ENCODE data around the gene PRSS33.

PRSS33 gene

DNA sequence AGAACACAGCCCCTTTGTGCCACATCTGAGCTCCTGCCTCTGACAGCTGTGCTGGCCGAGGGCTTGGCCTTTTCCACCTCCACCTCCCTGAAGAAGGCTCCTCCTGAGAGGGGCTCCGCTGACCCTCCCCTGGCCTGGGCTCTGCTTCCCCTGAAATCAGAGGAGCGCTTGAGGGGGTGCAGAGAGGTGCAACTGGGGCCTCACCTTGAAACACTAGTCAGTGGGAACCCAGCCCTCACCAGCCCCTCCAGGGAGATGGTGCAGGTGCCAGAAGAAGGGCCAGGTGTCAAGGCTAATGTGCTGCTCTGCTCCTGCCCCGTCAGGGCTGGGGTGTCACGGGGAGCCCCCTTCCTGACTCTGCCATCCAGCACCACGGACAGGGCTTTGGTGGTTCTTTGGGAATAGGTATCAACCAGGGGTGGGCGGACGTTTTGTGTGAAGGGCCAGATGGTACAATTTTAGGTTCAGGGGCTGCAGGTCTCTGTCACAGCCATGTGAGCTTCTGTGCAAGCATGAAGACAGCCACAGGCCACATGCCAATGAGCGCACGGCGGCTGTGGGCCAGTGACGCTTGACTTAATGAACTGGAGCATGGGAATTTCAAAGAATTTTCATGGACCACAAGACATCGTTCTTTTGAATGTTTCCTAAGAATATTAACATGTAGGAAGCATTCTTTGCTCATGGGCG, 40.6 kb upstream of the PRSS33 start:
- Histone ChIP-seq H4K20me1 (ENCODE audit: low read depth, low read length) (no peaks in the 10 kb centered on the region), H3K4me2 (ENCODE audit: low read depth, low read length, poor library complexity, severe bottlenecking) (no peak overlapping the region), H2AFZ (ENCODE audit: low read depth, low read length, severe bottlenecking) (no peak overlapping the region), H3F3A (ENCODE audit: insufficient read depth) (no peaks in the 10 kb centered on the region), H3K79me2 (ENCODE audit: insufficient read depth, low read length) (no peaks in the 10 kb centered on the region), H3K9me2 (replicated peaks; ENCODE audit: insufficient read depth, low read length) (no peaks in the 10 kb centered on the region), H3K9me3 (ENCODE audit: insufficient read depth, low read length) (no peaks in the 10 kb centered on the region), H3K9ac (ENCODE audit: low read length) (no peak overlapping the region), H3K27ac (ENCODE audit: low read depth, low read length) (no peak overlapping the region), H3K27me3 (ENCODE audit: low read length) (no peaks in the 10 kb centered on the region), H3K4me3 (ENCODE audit: insufficient read depth, low read length, poor library complexity, severe bottlenecking) (no peak overlapping the region), H3K36me3 (ENCODE audit: low read length) (no peaks in the 10 kb centered on the region)
- TF ChIP-seq, protein P1, sequence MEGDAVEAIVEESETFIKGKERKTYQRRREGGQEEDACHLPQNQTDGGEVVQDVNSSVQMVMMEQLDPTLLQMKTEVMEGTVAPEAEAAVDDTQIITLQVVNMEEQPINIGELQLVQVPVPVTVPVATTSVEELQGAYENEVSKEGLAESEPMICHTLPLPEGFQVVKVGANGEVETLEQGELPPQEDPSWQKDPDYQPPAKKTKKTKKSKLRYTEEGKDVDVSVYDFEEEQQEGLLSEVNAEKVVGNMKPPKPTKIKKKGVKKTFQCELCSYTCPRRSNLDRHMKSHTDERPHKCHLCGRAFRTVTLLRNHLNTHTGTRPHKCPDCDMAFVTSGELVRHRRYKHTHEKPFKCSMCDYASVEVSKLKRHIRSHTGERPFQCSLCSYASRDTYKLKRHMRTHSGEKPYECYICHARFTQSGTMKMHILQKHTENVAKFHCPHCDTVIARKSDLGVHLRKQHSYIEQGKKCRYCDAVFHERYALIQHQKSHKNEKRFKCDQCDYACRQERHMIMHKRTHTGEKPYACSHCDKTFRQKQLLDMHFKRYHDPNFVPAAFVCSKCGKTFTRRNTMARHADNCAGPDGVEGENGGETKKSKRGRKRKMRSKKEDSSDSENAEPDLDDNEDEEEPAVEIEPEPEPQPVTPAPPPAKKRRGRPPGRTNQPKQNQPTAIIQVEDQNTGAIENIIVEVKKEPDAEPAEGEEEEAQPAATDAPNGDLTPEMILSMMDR (IDR thresholded peaks at IDR 0.05; ENCODE audit: insufficient read depth, low read length, poor library complexity, severe bottlenecking) = no peak
- TF ChIP-seq EZH2phosphoT487 (conservative IDR thresholded peaks at IDR 0.05; ENCODE audit: low read length) = no peak

DNA sequence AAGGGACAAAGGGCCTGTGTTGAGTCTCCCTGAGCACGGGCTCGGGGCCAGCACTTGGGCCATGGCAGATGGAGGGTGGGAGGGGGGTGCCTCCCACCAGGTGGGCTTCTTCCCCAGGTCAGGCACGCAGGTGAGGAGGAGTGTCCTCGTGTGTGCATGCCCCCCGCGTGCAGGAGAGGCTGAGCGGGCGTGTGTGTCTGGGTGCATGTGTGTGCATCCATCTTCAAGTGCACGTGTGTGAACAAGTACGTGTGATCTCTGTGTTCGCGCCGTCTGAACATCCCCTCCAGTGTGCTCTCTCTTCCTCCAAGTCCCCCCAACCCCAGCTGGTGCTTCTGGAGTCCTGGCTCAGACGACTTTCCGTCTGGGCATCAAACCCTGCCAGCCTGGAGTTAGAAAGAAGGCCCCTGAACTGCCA, 40.0 kb upstream of the PRSS33 start:
- Histone ChIP-seq H3K9me2 (replicated peaks; ENCODE audit: insufficient read depth, low read length) (no peaks in the 10 kb centered on the region), H3K9ac (ENCODE audit: low read length) (no peak overlapping the region), H3K4me3 (ENCODE audit: insufficient read depth, low read length, poor library complexity, severe bottlenecking) (no peak overlapping the region)

DNA sequence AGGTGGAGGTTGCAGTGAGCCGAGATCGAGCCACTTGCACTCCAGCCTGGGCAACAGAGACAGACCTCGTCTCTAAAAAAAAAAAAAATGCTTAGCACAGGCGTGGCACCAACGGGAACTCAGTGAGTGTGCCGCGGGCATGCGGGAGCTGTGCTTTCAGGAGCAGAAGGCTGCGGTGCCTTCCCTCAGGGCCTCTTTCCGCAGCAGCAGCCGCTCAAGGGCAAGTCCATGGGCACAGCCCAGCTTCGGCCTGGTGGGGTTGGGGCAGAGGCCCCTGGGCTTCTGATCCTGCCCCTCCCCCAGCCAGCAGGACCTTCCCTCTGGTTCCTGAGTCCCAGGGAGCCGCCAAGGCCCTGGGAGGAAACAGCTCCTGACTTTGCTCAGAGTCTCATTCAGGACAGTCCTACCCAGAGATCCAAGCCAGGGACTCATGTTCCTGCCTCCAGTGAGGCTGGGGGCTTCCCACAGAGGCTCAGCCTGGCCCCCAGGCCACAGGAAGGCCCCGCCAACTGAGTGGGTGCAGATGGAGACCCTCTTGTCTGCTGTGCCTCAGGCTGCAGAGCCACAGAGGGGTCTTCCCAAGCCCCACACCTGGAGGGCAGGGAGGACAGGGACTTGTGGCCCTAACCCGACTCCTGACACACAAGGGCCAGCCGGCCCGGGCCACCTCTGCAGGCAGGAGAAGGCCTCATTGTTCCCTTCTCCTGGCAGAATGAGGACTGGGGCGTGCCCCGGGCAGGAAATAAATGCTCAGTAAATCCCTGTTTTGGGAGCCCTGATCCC, 39.4 kb upstream of the PRSS33 start:
- Histone ChIP-seq H4K20me1 (ENCODE audit: low read depth, low read length) (no peaks in the 10 kb centered on the region), H3F3A (ENCODE audit: insufficient read depth) (no peaks in the 10 kb centered on the region), H3K27me3 (ENCODE audit: low read length) (no peaks in the 10 kb centered on the region), H3K79me2 (ENCODE audit: insufficient read depth, low read length) (no peaks in the 10 kb centered on the region), H3K9me3 (ENCODE audit: insufficient read depth, low read length) (no peaks in the 10 kb centered on the region), H3K27ac (ENCODE audit: low read depth, low read length) (no peak overlapping the region), H2AFZ (ENCODE audit: low read depth, low read length, severe bottlenecking) (no peak overlapping the region), H3K4me2 (ENCODE audit: low read depth, low read length, poor library complexity, severe bottlenecking) (no peak overlapping the region), H3K4me3 (ENCODE audit: insufficient read depth, low read length, poor library complexity, severe bottlenecking) (no peak overlapping the region), H3K9me2 (replicated peaks; ENCODE audit: insufficient read depth, low read length) (no peaks in the 10 kb centered on the region), H3K9ac (ENCODE audit: low read length) (no peak overlapping the region), H3K36me3 (ENCODE audit: low read length) (no peaks in the 10 kb centered on the region)
- no peak for TF ChIP-seq EZH2phosphoT487 (conservative IDR thresholded peaks at IDR 0.05; ENCODE audit: low read length)
- TF ChIP-seq, protein P1 (IDR thresholded peaks at IDR 0.05; ENCODE audit: insufficient read depth, low read length, poor library complexity, severe bottlenecking) = no peak

More for the DNA sequence above, 40.0 kb upstream of the PRSS33 start:
- Histone ChIP-seq H2AFZ (ENCODE audit: low read depth, low read length, severe bottlenecking) (no peak overlapping the region), H3K9me3 (ENCODE audit: insufficient read depth, low read length) (no peaks in the 10 kb centered on the region), H3K27ac (ENCODE audit: low read depth, low read length) (no peak overlapping the region), H3K79me2 (ENCODE audit: insufficient read depth, low read length) (no peaks in the 10 kb centered on the region), H3F3A (ENCODE audit: insufficient read depth) (no peaks in the 10 kb centered on the region), H3K27me3 (ENCODE audit: low read length) (no peaks in the 10 kb centered on the region), H3K4me2 (ENCODE audit: low read depth, low read length, poor library complexity, severe bottlenecking) (no peak overlapping the region), H4K20me1 (ENCODE audit: low read depth, low read length) (no peaks in the 10 kb centered on the region), H3K36me3 (ENCODE audit: low read length) (no peaks in the 10 kb centered on the region)
- TF ChIP-seq, protein P1 (IDR thresholded peaks at IDR 0.05; ENCODE audit: insufficient read depth, low read length, poor library complexity, severe bottlenecking) = no peak
- no peak for TF ChIP-seq EZH2phosphoT487 (conservative IDR thresholded peaks at IDR 0.05; ENCODE audit: low read length)

Data from SU-DHL-6 (cell line).